ENCODE data around the gene HFE.

Gene HFE

GRCh38 chr6:26129656-26130055 is 42.4 kb downstream of the HFE start:
- Histone ChIP-seq H3K4me3 (no peak overlapping the region), H3K4me1 (peaks cover 22% of the 10 kb centered on the region), H3K36me3 (peaks cover 57% of the 10 kb centered on the region), H3K27ac (no peak overlapping the region), H3K9me3 (no peaks in the 10 kb centered on the region), H3K27me3 (no peaks in the 10 kb centered on the region), H4K20me1 (peaks cover 100% of the 10 kb centered on the region), H3K4me2 (peak overlapping the region; percentile 12; the same call in 1 of the 2 replicates), H3K9ac (no peak overlapping the region)
- no peak for TF ChIP-seq Cebpa-rat (IDR thresholded peaks at IDR 0.05)

DNA sequence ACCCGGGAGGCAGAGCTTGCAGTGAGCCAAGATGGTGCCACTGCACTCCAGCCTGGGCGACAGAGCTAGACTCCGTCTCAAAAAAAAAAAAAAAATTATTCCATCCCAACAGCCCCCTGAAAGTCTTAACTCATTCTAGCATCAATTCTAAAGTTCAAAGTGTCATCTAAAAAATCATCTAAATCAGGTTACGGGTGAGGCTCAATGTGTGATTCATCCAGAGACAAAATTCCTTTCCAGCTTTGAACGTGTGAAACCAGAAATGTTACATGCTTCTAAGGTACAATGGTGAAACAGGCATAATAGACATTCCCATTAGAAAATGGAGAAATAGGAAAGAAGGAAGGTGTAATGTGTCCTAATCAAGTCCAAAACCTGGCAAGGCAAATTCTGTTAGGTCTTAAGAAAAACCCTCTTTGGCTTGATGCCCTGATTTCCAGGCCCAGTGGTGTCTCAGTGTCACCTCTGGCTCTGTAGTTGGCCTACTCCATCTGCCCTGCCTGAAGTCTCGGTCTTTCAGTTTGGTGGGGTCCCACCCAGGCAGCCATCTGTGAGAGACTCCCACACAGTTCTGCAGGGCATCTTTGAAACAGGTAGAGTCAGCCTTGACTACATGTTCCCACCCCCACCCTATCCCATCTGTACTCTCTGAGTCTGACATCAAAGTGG is 43.5 kb downstream of the HFE start:
- Histone ChIP-seq H3K9ac (no peak overlapping the region), H4K20me1 (peaks cover 100% of the 10 kb centered on the region), H3K4me3 (no peak overlapping the region), H3K4me1 (peaks cover 22% of the 10 kb centered on the region), H3K27ac (no peak overlapping the region), H3K9me3 (no peaks in the 10 kb centered on the region), H3K27me3 (no peaks in the 10 kb centered on the region), H3K36me3 (peaks cover 65% of the 10 kb centered on the region), H3K4me2 (no peak overlapping the region; the same call in 1 of the 2 replicates)
- no peak for TF ChIP-seq Cebpa-rat (IDR thresholded peaks at IDR 0.05)

DNA sequence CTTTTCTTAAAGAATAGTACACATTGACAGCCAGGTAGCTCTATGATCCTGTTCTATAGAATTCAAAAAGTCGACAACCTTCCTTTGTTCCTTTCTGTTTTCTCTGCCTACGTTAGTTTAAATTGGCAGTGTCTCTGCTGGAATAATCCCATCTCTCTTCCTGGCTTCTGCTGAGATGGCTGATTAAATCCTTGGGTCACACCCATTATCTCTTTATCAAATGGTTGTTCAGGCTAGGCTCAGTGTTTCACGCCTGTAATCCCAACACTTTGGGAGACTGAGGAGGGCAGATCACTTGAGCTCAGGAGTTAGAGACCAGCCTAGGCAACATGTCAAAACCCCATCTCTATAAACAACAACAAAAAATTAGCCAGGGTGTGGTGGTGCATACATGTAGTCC is 44.4 kb downstream of the HFE start:
- Histone ChIP-seq H3K27me3 (no peaks in the 10 kb centered on the region), H3K9ac (no peak overlapping the region), H3K4me3 (no peak overlapping the region), H3K4me2 (no peak overlapping the region; the same call in 1 of the 2 replicates), H3K27ac (no peak overlapping the region), H3K4me1 (peaks cover 24% of the 10 kb centered on the region), H3K36me3 (peaks cover 71% of the 10 kb centered on the region), H4K20me1 (peaks cover 98% of the 10 kb centered on the region), H3K9me3 (no peaks in the 10 kb centered on the region)
- TF ChIP-seq Cebpa-rat (IDR thresholded peaks at IDR 0.05), result no peak

GRCh38 chr6:26133730-26134129 is 46.5 kb downstream of the HFE start:
- Histone ChIP-seq H3K4me1 (peaks cover 4% of the 10 kb centered on the region; the same call in 1 of the 2 replicates), H3K36me3 (peaks cover 72% of the 10 kb centered on the region), H3K27ac (no peak overlapping the region), H3K9ac (no peak overlapping the region), H3K9me3 (no peaks in the 10 kb centered on the region), H3K4me2 (no peak overlapping the region), H4K20me1 (peaks cover 96% of the 10 kb centered on the region; the same call in 1 of the 2 replicates), H3K4me3 (no peak overlapping the region), H3K27me3 (no peaks in the 10 kb centered on the region)
- TF ChIP-seq Cebpa-rat (IDR thresholded peaks at IDR 0.05), result no peak

GRCh38 chr6:26136321-26136720 is 49.1 kb downstream of the HFE start:
- Histone ChIP-seq H3K36me3 (peaks cover 62% of the 10 kb centered on the region), H3K4me1 (peaks cover 4% of the 10 kb centered on the region; the same call in 1 of the 2 replicates), H3K4me2 (no peak overlapping the region), H4K20me1 (peaks cover 96% of the 10 kb centered on the region; the same call in 1 of the 2 replicates), H3K9ac (no peak overlapping the region), H3K4me3 (no peak overlapping the region), H3K27me3 (no peaks in the 10 kb centered on the region), H3K9me3 (no peaks in the 10 kb centered on the region), H3K27ac (no peak overlapping the region)
- no peak for TF ChIP-seq Cebpa-rat (IDR thresholded peaks at IDR 0.05)

GRCh38 chr6:26140254-26140966 is 53.2 kb downstream of the HFE start:
- Histone ChIP-seq H3K36me3 (peaks cover 37% of the 10 kb centered on the region), H3K4me2 (no peak overlapping the region)
- TF ChIP-seq Cebpa-rat (IDR thresholded peaks at IDR 0.05), result no peak

DNA sequence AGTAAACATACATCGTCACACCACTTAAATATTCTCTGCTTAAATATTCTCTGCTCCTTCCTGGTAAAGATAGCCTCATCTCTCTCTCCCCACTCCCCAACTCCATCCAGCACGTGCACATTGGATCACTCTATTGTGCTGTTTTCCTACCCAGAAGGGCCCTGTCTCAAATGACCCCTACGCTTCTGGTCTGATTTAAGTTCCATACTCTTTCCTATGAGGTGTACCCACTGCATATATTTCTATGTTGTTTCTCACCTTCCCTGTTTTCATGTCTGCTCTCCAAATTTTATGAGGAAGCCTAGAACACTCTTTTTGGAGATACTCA is 53.7 kb downstream of the HFE start:
- Histone ChIP-seq H3K9me3 (no peaks in the 10 kb centered on the region), H3K9ac (no peak overlapping the region), H3K4me2 (no peak overlapping the region), H3K4me1 (0 out of 2 replicates have a peak, but pooled peaks cover 4% of the 10 kb centered on the region), H4K20me1 (peaks cover 51% of the 10 kb centered on the region; the same call in 1 of the 2 replicates), H3K27me3 (no peaks in the 10 kb centered on the region), H3K36me3 (peaks cover 35% of the 10 kb centered on the region), H3K4me3 (no peak overlapping the region), H3K27ac (no peak overlapping the region)
- no peak for TF ChIP-seq Cebpa-rat (IDR thresholded peaks at IDR 0.05)

More at GRCh38 chr6:26140254-26140966, 53.2 kb downstream of the HFE start:
- H3K4me3 ChIP-seq, result no peak overlapping the region
- H3K9ac ChIP-seq, result no peak overlapping the region
- no peak overlapping the region for H3K27ac ChIP-seq
- H3K27me3 ChIP-seq, result no peaks in the 10 kb centered on the region
- no peaks in the 10 kb centered on the region for H3K9me3 ChIP-seq
- peaks cover 57% of the 10 kb centered on the region; the same call in 1 of the 2 replicates for H4K20me1 ChIP-seq
- H3K4me1 ChIP-seq, result 0 out of 2 replicates have a peak, but pooled peaks cover 4% of the 10 kb centered on the region

- Histone ChIP-seq H3K9me3 (no peaks in the 10 kb centered on the region), H3K27me3 (no peaks in the 10 kb centered on the region), H3K4me1 (no peaks in the 10 kb centered on the region), H3K36me3 (peaks cover 30% of the 10 kb centered on the region), H4K20me1 (peaks cover 47% of the 10 kb centered on the region; the same call in 1 of the 2 replicates), H3K4me3 (no peak overlapping the region), H3K4me2 (no peak overlapping the region), H3K27ac (no peak overlapping the region), H3K9ac (no peak overlapping the region)
- TF ChIP-seq Cebpa-rat (IDR thresholded peaks at IDR 0.05), result no peak
Observed at GRCh38 chr6:26141378-26141904, 54.2 kb downstream of the HFE start.

DNA sequence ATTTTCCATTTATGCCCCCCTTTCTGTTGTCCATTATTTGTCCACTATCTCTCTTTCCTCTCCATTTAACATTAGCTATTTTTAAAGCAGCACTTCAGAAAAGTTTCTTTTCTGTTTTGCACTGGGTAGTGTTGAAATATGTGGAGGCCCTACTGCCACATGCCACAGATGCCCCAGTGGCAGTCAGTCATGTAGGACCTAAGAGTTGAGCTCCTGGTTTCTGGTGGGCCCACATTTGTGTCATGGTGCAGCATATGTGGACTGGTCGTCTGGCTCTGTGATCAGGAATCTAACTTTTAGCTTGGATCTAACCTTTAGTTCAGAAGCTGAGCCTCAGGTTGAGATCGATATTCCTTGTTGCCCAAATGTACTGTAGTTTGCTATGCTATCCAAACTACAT is 54.8 kb downstream of the HFE start:
- H3K27ac ChIP-seq, result no peak overlapping the region
- no peak for TF ChIP-seq Cebpa-rat (IDR thresholded peaks at IDR 0.05)
- H4K20me1 ChIP-seq, result peaks cover 42% of the 10 kb centered on the region; the same call in 1 of the 2 replicates
- H3K4me3 ChIP-seq, result no peak overlapping the region
- no peak overlapping the region for H3K4me2 ChIP-seq
- peaks cover 26% of the 10 kb centered on the region for H3K36me3 ChIP-seq
- no peaks in the 10 kb centered on the region for H3K4me1 ChIP-seq
- H3K9me3 ChIP-seq, result no peaks in the 10 kb centered on the region
- no peaks in the 10 kb centered on the region for H3K27me3 ChIP-seq
- H3K9ac ChIP-seq, result no peak overlapping the region

Data from BLaER1 (cell line).